Left hindlimb (tissue), 1 donor: ENCODE measurements around the gene RILP.

ENCODE experiments used
- DNase-seq: peaks from one replicate; pipeline ENCODE4 v3.0.0-alpha.2; 2018

The RILP gene

DNA sequence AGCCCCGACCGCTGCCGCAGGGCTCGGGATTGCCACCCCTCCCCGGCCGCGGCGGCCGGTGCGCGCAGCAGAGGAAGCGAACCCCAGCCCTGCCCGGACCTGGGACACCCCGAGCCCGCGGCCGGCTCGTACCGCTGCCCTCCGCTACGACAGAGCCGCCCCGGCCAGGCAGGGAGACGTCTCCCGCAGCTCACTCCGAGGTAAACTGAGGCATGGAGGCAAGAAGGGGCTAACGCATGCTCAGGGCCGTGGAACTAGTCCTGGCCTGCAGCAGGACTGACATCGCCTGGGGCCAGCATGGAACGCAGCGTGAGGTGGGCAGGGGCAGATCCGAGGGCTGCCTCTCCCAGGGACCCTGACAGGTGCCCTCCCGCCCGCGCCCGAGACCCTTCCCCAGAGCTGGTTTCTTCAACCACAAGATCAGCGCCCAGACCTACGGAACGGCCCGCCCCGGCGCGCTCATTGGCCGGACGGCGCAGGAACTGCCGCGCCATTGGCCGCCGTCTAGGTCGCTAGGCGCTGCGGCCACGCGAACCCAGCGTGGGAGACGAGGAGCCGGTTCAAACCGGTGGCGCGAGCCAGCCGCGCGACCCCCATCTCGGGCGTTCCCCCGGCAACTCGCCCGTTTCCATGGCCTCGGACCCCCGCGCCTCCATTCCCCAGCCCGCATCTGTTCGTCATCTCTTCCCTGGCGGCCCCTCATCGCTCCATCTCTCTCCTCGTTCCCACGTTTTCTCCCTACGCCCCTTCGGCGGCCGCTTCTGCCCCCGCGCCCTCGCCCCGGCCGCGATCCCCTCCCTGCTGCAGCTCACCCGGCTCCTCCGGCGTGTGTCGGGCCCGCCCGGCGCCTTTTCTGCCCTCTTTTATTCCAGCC lies 21.4 kb downstream of the RILP start, which contains the start of gene SLC43A2:
Gene SLC43A2 (minus strand): TSS at position 853 of the 874 bp plus-strand sequence. CDS start 960 bp downstream, outside the sequence.
- DNase-seq = peak; percentile 82

DNA sequence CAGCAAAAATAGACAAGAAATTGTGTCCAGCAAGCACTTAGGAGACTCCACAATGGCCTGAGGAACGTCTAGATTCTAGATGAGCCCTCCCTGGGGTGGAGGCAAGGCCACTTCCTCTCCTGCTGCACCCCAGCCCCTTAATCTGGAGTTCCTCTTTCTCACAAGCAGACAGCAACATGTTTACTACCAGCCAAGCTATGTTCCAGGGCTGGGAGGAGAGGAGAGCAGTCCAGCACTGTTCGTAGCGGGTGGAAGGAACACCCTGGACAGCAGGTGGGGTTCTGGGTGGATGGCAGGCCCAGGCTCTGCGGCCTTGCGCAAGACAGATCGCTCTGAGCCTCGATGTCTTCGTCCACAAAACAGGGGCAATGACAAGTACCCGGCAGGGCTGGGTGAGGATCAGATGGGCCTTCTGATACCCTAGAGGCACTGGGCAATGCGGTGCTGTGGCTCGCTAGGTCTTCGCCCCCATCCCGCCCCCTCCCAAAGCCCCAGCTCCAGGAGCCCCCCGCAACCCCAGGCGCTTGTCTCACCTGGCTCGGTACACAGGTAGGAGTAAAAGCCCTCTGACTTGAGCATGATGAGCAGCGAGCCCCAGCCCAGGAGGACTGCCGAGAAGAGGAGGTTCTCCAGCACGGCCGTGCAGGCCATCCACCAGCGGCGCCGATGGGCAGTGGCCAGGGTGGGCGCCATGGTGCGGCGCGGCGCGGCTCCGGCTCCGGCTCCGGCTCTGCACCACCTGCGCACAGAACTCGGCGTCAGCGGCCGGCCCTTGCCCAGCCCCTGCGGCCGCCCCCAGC lies 22.3 kb downstream of the RILP start:
- DNase-seq = no peak

DNA sequence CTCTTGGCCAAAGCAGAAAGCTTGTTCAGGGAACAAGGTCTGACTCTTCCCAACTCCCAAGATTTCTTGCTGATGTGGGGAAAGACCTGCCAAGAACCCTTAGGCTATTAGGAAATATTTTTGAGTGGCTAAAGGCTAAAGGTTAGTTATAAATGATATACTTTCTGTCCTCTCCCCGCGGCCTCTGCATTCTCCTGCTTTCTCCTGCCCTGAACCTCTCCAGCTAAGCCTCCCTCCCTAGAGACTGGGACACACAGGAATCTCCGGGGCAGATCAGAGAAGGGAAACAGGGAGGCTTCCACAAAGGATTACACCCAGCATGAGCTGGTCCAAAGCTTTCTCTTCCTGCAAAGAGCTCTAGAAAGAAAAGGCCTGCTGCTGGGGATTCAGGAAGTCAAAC lies 23.3 kb downstream of the RILP start:
- no peak for DNase-seq

DNA sequence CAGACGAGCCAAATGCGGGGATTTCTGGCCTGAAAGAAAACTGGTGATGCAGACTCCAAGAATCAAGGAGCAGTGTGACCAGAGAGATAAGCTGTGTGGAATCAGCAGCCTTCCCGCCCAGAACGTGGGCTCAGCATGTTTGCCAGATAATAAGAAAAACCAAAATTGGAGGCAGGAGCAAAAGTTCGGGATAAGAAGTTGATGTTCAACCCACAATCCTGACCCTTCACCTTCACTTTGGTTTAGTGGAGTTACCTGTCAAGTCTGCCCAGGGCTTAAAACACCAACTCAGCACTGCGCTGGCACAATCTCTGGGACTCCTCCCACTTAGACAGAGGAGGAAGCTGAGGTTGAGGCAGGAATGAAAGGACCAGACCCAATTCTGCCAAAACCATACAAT lies 24.1 kb downstream of the RILP start:
- DNase-seq = no peak

DNA sequence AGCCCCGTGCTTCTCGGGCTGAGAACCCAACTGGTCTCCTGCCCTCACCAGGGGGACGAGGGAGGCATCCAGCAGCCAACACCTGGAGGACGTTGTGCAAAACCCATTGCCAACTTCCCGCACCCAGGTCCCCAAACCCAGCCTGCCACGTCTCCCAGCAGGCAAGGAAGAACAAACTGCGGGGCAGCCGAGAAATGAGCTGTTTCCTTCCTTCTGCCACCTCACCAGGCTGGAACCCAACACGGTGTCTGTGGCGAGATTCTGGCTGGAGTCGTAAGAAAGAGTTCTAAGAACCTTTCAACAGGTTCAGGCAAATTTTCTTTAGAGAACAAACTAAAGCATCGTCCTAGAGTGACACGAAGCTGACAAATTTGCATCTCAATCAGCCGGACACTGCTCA lies 24.6 kb downstream of the RILP start:
- no peak for DNase-seq

DNA sequence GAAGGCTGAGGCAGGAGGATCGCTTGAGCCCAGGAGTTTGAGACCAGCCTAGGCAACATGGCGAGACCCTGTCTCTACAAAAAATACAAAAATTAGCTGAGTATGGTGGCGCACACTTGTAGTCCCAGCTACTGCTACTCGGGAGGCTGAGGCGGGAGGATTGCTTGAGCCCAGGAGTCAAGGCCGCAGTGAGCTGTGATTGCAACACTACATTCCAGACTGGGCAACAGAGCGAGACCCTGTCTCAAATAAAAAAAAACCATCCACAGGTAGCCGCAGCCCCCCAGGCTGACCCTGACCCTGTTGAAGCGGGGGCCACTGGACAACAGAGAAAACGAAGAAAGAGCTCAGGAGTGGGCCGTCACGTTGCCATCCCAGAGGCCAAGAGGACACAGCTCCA lies 25.0 kb downstream of the RILP start:
- no peak for DNase-seq

DNA sequence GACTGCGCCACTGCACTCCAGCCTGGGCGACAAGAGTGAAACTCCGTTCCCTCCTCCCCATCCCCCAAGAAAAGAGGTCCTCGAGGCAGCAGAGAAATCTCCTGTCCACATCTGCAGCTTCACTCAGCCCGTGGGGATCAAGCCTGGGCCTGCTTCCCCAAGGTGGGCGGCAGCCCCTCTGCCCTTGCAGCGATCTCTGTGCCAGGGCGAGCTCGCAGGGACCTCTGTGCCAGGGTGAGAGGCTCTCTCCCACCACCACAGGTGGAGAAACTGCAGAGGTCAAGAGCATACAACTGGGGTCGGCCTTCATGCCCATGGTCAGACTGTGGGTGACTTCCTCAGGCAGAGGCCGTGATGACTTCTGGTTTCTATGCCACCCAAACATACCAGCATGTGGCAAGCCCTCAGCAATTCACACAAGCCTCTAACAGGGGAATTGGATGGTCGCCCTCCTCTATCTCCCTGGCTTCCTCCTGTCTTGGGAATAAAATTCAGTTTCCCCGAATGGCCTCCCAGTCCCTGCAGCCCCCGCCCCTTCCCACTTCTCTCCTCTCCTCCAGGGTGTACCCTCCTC lies 26.5 kb downstream of the RILP start:
- no peak for DNase-seq

DNA sequence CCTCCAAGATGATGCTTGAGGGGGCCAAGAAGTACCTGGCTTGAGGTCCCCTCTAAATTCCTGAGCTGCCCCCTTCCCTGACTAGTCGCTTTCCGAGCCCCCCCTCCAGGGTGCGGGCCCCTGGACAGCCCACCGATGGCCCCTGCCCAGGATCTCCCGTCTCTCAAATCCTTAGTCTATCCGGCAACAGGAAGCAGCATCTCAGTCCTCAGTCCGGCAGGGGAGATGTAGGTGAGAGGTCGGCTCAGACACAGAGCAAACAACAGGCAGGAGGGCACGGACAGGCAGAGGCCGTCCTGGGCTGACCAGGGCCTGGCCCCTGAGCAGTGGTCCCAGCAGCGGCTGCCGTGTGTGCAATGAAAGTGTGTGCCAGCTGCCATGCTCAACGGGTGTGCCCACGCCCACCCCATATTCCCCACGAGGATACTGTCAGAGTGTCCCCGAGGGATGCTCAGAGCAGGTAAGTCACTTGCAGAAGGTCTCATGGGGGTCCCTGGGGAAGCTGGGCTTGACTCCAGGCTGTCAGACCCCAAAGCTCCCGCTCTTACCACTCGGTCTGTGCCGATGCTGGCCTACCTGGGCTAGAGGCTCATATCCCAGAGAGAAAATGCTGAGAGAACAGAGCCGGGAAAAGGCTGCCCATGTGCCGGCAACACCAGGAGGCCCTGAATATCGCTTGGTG lies 28.3 kb downstream of the RILP start:
- no peak for DNase-seq

DNA sequence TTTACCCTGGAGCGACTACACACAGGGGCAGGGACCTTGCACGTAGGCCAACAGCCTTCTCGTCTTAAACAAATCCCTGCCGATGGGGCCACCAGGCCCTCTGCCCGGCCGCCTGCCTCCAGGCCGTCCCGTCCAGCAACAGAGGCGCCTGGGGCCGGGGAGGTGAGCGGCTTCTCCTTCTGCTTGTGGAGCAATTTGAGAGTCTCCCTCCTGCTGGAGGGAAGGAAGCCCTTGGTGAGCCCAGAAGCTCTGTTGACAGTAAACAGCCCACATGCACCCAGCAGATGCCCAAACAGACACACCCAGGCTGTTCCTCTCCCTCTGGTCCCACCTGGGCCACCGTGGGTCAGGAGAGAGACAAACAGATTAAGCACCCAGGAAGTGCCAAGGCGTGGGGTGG lies 29.2 kb downstream of the RILP start:
- DNase-seq = no peak

DNA sequence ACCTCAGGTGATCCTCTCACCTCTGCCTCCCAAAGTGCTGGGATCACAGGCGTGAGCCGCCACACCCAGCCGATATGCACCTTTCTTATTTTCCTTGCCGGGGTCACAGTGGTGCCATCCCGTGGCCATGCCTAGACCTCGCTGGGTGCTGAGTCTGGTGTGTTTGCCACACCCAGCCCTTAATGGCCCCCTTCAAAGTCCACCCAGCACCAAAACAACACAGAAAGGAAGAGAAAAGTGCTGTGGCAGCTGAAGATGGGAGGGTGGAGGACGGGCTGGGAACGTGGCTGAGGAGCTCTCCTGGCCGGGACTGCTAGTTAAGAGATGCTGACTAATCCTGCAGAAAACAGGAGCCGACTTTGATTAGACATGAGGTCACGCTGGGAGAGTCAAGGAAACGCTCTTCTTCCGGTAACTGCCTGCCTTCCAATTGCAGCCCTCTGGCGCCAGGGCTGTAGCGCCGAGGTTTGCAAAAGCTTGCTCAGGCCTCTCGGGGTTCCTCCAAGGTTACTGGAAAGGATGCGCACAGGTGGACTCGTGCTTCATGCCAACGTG lies 32.0 kb downstream of the RILP start:
- DNase-seq = no peak

DNA sequence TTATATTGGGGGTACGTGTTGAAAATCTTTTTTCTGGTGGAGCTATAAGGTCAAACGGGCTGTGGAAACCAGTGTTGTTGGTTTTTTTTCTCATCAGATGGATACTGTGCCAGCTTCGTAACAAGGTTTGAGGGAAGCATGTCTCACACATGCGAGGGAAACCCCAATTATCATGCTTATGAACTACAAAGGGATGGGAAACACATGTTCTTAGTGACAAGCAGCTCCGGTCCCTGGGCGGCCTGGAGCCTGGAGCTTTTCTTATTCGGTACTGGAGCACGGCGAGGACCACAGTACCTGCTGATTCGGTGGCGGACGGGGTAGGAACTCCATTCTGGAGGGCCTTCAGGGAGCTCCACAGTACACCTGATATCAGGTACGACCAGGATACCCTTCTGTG lies 33.6 kb downstream of the RILP start:
- DNase-seq = no peak

DNA sequence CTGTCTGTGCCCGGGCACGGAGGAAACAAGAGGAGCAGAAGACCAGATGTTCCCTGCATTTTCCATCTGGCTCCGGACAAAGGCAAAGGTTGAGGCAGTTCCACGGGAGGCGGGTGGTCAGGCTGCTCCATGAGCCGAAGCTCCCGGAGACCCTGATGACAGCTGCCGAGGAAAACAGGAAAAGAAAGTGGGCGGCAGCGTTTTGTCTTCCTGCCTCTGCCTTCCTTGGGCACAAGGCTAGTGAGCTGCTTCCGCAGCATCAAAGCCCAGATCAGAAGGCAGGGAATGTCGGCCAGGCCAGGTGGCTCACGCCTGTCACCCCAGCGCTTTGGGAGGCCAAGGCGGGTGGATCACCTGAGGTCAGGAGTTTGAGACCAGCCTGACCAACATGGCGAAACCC lies 37.3 kb downstream of the RILP start:
- DNase-seq = no peak

DNA sequence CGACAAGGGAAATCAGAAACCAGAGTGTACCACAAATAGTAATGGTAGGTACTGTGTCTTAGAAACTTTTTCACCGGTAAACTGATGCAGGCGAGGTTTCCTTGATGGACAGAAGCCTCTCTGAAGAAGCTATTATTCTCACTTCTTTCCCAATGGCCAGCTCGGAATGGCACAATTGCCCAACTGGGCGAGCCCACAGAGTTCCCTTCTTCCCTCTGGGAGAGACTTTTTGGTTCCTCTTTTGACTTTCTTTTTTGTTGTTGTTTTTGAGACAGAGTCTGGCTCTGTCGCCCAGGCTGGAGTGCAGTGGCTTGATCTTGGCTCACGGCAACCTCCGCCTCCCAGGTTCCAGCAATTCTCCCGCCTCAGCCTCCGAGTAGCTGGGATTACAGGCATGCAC lies 38.0 kb downstream of the RILP start:
- no peak for DNase-seq

DNA sequence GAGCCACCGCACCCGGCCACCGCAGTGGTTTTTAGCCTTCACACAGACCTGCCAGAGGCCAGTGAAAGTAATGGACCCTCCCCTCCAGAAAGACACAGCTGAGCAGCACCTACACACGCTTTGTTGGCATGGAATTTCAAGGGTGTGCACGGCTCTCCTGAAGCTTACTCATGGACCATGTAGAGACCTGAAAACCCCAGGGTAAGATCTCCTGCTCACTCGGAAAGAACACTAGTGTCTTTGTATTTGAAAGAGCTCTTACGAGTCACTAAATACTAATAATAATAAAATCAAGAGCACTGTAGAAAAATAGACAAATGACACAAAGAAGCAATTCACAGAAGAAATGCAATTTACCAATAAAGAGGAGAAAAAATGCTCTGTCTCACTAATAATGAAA lies 41.0 kb downstream of the RILP start:
- DNase-seq = no peak

DNA sequence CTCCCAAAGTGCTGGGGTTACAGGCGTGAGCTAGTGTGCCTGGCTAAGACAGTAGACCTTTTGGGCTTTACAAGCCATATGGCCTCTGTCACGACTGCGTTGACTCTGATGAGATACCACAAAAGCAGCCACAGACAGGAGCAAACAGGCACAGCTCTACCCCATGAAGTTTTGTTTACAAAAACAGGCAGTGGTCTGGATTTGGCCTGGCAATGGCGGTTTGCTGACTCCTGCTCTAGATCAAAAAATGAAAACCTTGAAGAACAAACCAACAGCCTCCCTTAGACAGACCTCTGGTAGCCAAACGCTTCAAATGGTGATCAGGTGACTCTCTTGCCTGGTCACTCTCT lies 41.7 kb downstream of the RILP start:
- no peak for DNase-seq

DNA sequence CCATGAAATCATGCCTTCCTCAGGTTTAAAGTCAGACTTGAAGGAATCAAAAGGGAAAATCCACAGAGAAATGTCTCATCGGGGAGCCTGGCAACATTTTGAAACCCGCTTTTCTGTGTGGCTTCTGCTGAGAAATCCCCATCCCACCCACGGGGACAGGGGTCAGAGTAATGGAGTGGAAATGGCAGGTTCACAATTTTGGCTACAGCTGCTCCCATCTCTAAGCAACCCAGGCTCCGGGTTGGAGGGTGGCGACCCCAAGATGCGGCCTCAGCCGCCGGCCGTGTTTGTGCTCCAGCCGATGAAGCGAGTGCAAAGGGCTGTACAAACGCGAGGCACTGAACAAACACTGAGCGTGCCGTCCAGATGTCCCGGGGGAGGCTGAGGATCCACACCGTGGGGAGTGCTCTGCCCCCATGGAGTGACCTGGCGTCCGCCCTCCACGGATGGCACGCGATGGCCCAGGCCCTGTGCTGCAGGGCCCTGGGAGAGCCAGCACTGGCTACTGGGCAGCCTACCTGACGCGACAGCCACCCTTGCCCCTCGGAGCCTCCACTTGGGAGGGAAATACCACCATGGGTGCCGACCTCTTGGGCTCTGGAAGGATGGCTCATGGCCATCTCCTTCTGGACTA lies 43.2 kb downstream of the RILP start:
- DNase-seq = no peak

DNA sequence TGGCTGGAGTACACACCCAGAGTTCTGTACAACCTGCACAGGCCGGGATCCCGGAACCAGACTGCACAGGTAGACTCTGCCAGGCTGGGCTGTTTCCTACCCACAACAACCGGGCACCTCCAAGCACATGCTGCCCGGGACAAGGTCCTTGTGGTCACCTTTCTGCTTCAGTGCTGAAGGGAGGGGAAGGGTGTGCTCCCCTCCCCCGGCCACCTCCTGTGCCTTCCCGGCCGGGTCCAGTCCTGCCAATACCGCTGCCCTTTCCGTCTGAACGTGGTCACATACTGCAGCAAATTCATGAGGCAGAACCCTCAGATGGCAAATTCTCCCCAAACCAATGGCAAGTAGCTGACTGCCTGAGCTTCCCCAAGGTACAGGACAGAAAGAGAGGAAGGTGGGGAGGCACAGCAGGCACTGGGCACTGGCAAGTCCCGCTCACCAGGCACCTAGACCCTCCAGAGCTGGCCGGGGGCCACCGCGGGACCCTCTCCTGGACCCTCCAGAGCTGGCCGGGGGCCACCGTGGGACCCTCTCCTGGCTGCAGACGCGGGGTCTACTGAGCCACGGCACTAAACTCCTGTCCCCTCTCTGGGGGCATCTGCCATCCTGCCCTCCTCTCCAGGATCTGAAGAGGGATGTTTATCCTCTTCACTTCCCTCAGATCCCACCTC lies 43.9 kb downstream of the RILP start:
- DNase-seq = no peak

DNA sequence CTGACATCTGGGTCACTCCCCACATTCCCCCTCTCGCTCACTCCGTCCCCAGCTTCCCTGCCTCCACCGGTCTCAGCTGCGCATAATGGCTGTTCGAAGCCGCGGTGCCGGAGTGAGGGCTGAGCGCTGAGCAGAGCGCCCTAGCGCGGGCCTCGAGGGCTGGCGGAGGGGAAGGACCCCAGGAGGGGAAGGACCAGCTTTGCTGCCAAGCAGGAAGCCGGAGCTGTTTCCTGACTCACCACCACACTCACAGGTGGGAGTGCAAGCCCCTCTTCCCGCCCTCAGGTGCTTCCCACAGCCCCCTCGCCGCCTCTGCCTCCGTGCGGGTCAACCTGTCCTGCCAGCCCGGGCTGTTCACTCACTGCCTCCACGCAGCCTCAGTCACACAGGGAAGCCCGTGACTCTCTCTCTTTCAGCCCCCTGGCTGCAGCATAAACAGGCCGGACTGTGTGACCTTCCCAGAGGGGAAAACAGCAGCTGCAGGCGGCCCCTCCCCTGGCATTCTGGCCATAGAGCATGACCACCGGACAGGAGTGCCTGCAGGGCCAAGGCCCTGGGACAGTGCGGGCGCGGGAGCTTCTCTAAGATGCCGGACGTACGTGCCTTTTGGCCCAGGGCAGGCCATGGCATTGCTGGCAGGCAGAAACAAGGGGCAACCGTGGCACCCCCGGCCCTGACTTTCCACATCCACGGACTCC lies 44.7 kb downstream of the RILP start:
- DNase-seq = no peak

DNA sequence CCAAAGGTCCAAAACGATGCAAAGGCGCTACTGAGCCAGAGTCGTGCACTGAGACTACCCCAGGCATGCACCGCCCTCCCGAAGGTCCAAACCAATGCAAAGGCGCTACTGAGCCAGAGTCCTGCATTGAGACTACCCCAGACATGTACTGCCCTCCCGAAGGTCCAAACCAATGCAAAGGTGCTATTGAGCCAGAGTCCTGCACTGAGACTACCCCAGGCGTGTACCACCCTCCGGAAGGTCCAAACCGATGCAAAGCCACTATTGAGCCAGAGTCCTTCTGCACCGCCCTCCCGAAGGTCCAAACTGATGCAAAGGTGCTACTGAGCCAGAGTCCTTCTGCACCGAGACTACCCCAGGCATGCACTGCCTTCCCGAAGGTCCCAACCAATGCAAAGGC lies 48.1 kb downstream of the RILP start:
- no peak for DNase-seq

DNA sequence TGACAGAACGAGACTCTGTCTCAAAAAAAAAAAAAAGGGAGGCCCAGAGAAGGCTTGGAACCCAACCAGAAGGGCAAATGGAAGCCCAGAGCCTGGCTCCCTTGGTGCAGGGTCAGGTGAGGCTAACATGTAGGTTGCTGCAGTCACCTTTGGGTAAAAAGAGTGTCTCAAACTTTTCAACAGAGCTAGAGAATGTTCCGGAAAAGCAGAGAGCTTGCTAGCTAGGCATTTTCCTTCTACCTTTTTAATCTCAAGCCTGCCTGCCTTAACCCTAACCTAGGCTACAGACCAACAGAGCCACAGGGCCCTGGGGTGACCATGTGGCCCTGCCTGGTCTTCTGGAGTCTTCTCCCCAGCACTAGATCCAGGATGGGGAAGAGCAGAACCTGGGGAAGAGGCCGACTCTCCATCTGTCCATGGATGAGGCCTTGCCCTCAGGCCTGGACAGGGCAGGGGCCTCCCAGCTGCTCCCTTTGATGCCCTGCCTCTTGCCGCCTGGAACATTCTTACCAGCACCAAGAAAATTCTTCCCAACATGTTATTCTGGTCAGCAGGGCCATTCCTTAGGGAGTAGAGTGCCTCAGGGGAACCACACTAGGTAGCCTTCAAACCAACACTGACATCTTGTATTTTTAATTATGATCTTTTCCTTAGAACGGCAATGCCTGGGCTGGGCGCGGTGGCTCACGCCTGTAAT lies 51.1 kb downstream of the RILP start:
- no peak for DNase-seq
